ENCODE data around the gene RAB18.
A peak's percentile ranks its signal among the peaks of the same experiment; 100 is the strongest.
"Not testable (repeated sequence)": the region's sequence is repeated elsewhere in the genome, so short reads cannot be mapped to it uniquely, and the experiment has no call there.

The RAB18 gene

GRCh38 chr10:27505537-27505936 is 1.4 kb downstream of the RAB18 start:
- peak overlapping the region; percentile 95 for H3K4me3 ChIP-seq (ENCODE audit: low read length)
- not testable (repeated sequence) for H3K4me1 ChIP-seq (ENCODE audit: control insufficient read depth, insufficient read depth, low read length); H3K27me3 ChIP-seq (ENCODE audit: control insufficient read depth, insufficient read depth, low read length); H3K9me3 ChIP-seq (replicated peaks; ENCODE audit: low read length)
- peak overlapping the region; percentile 98 for H3K9ac ChIP-seq (ENCODE audit: low read depth, low read length)
- peak overlapping the region; percentile 78 for H3K4me2 ChIP-seq (ENCODE audit: low read length)
- peaks cover 23% of the 10 kb centered on the region for H3K36me3 ChIP-seq (ENCODE audit: insufficient read depth, low read length)

GRCh38 chr10:27506280-27506679 is 2.2 kb downstream of the RAB18 start:
- no peaks in the 10 kb centered on the region for H3K9me3 ChIP-seq (replicated peaks; ENCODE audit: low read length)
- no peaks in the 10 kb centered on the region for H3K27me3 ChIP-seq (ENCODE audit: control insufficient read depth, insufficient read depth, low read length)
- no peak overlapping the region for H3K9ac ChIP-seq (ENCODE audit: low read depth, low read length)
- peaks cover 27% of the 10 kb centered on the region for H3K36me3 ChIP-seq (ENCODE audit: insufficient read depth, low read length)
- peaks cover 8% of the 10 kb centered on the region for H3K4me1 ChIP-seq (ENCODE audit: control insufficient read depth, insufficient read depth, low read length)
- peak overlapping the region; percentile 95 for H3K4me3 ChIP-seq (ENCODE audit: low read length)
- H3K4me2 ChIP-seq (ENCODE audit: low read length) = peak overlapping the region; percentile 78

GRCh38 chr10:27512548-27512947 is 8.4 kb downstream of the RAB18 start:
- H3K9me3 ChIP-seq (replicated peaks; ENCODE audit: low read length) = no peaks in the 10 kb centered on the region
- H3K36me3 ChIP-seq (ENCODE audit: insufficient read depth, low read length) = peaks cover 46% of the 10 kb centered on the region
- H3K4me3 ChIP-seq (ENCODE audit: low read length) = no peak overlapping the region
- no peak overlapping the region for H3K9ac ChIP-seq (ENCODE audit: low read depth, low read length)
- H3K27me3 ChIP-seq (ENCODE audit: control insufficient read depth, insufficient read depth, low read length) = no peaks in the 10 kb centered on the region
- peaks cover 18% of the 10 kb centered on the region for H3K4me1 ChIP-seq (ENCODE audit: control insufficient read depth, insufficient read depth, low read length)
- H3K4me2 ChIP-seq (ENCODE audit: low read length) = no peak overlapping the region

GRCh38 chr10:27513451-27514191 is 9.5 kb downstream of the RAB18 start:
- no peaks in the 10 kb centered on the region for H3K27me3 ChIP-seq (ENCODE audit: control insufficient read depth, insufficient read depth, low read length)
- H3K4me2 ChIP-seq (ENCODE audit: low read length) = no peak overlapping the region
- peaks cover 45% of the 10 kb centered on the region for H3K36me3 ChIP-seq (ENCODE audit: insufficient read depth, low read length)
- peaks cover 18% of the 10 kb centered on the region for H3K4me1 ChIP-seq (ENCODE audit: control insufficient read depth, insufficient read depth, low read length)
- no peak overlapping the region for H3K4me3 ChIP-seq (ENCODE audit: low read length)
- H3K9ac ChIP-seq (ENCODE audit: low read depth, low read length) = no peak overlapping the region
- no peaks in the 10 kb centered on the region for H3K9me3 ChIP-seq (replicated peaks; ENCODE audit: low read length)

GRCh38 chr10:27514243-27514642 is 10.1 kb downstream of the RAB18 start:
- no peak overlapping the region for H3K4me3 ChIP-seq (ENCODE audit: low read length)
- no peak overlapping the region for H3K9ac ChIP-seq (ENCODE audit: low read depth, low read length)
- no peaks in the 10 kb centered on the region for H3K27me3 ChIP-seq (ENCODE audit: control insufficient read depth, insufficient read depth, low read length)
- peaks cover 39% of the 10 kb centered on the region for H3K36me3 ChIP-seq (ENCODE audit: insufficient read depth, low read length)
- peaks cover 18% of the 10 kb centered on the region for H3K4me1 ChIP-seq (ENCODE audit: control insufficient read depth, insufficient read depth, low read length)
- no peaks in the 10 kb centered on the region for H3K9me3 ChIP-seq (replicated peaks; ENCODE audit: low read length)
- no peak overlapping the region for H3K4me2 ChIP-seq (ENCODE audit: low read length)

GRCh38 chr10:27518261-27518660 is 14.2 kb downstream of the RAB18 start:
- no peak overlapping the region for H3K4me3 ChIP-seq (ENCODE audit: low read length)
- H3K9me3 ChIP-seq (replicated peaks; ENCODE audit: low read length) = no peaks in the 10 kb centered on the region
- H3K9ac ChIP-seq (ENCODE audit: low read depth, low read length) = no peak overlapping the region
- H3K36me3 ChIP-seq (ENCODE audit: insufficient read depth, low read length) = peaks cover 13% of the 10 kb centered on the region
- H3K4me1 ChIP-seq (ENCODE audit: control insufficient read depth, insufficient read depth, low read length) = peaks cover 10% of the 10 kb centered on the region
- no peaks in the 10 kb centered on the region for H3K27me3 ChIP-seq (ENCODE audit: control insufficient read depth, insufficient read depth, low read length)
- H3K4me2 ChIP-seq (ENCODE audit: low read length) = no peak overlapping the region

- no peaks in the 10 kb centered on the region for H3K9me3 ChIP-seq (replicated peaks; ENCODE audit: low read length)
- H3K9ac ChIP-seq (ENCODE audit: low read depth, low read length) = no peak overlapping the region
- H3K27me3 ChIP-seq (ENCODE audit: control insufficient read depth, insufficient read depth, low read length) = no peaks in the 10 kb centered on the region
- H3K4me3 ChIP-seq (ENCODE audit: low read length) = no peak overlapping the region
- H3K4me2 ChIP-seq (ENCODE audit: low read length) = no peak overlapping the region
- no peaks in the 10 kb centered on the region for H3K36me3 ChIP-seq (ENCODE audit: insufficient read depth, low read length)
- peaks cover 17% of the 10 kb centered on the region for H3K4me1 ChIP-seq (ENCODE audit: control insufficient read depth, insufficient read depth, low read length)
Measured at GRCh38 chr10:27525819-27526218, 21.7 kb downstream of the RAB18 start.

- no peaks in the 10 kb centered on the region for H3K36me3 ChIP-seq (ENCODE audit: insufficient read depth, low read length)
- no peaks in the 10 kb centered on the region for H3K27me3 ChIP-seq (ENCODE audit: control insufficient read depth, insufficient read depth, low read length)
- no peak overlapping the region for H3K9ac ChIP-seq (ENCODE audit: low read depth, low read length)
- no peaks in the 10 kb centered on the region for H3K9me3 ChIP-seq (replicated peaks; ENCODE audit: low read length)
- H3K4me3 ChIP-seq (ENCODE audit: low read length) = no peak overlapping the region
- peaks cover 17% of the 10 kb centered on the region for H3K4me1 ChIP-seq (ENCODE audit: control insufficient read depth, insufficient read depth, low read length)
- no peak overlapping the region for H3K4me2 ChIP-seq (ENCODE audit: low read length)
Measured at GRCh38 chr10:27526242-27526641, 22.1 kb downstream of the RAB18 start.

GRCh38 chr10:27527666-27528295 is 23.7 kb downstream of the RAB18 start:
- peaks cover 17% of the 10 kb centered on the region for H3K4me1 ChIP-seq (ENCODE audit: control insufficient read depth, insufficient read depth, low read length)
- H3K4me3 ChIP-seq (ENCODE audit: low read length) = no peak overlapping the region
- H3K9me3 ChIP-seq (replicated peaks; ENCODE audit: low read length) = no peaks in the 10 kb centered on the region
- no peaks in the 10 kb centered on the region for H3K27me3 ChIP-seq (ENCODE audit: control insufficient read depth, insufficient read depth, low read length)
- H3K36me3 ChIP-seq (ENCODE audit: insufficient read depth, low read length) = no peaks in the 10 kb centered on the region
- no peak overlapping the region for H3K9ac ChIP-seq (ENCODE audit: low read depth, low read length)
- peak overlapping the region; percentile 40 for H3K4me2 ChIP-seq (ENCODE audit: low read length)

- no peaks in the 10 kb centered on the region for H3K27me3 ChIP-seq (ENCODE audit: control insufficient read depth, insufficient read depth, low read length)
- peaks cover 17% of the 10 kb centered on the region for H3K4me1 ChIP-seq (ENCODE audit: control insufficient read depth, insufficient read depth, low read length)
- no peak overlapping the region for H3K9ac ChIP-seq (ENCODE audit: low read depth, low read length)
- no peak overlapping the region for H3K4me2 ChIP-seq (ENCODE audit: low read length)
- H3K9me3 ChIP-seq (replicated peaks; ENCODE audit: low read length) = no peaks in the 10 kb centered on the region
- no peak overlapping the region for H3K4me3 ChIP-seq (ENCODE audit: low read length)
- peaks cover 9% of the 10 kb centered on the region for H3K36me3 ChIP-seq (ENCODE audit: insufficient read depth, low read length)
Measured at GRCh38 chr10:27529010-27529783, 25.1 kb downstream of the RAB18 start.

- peaks cover 17% of the 10 kb centered on the region for H3K36me3 ChIP-seq (ENCODE audit: insufficient read depth, low read length)
- H3K9ac ChIP-seq (ENCODE audit: low read depth, low read length) = no peak overlapping the region
Measured at GRCh38 chr10:27530477-27530876, 26.4 kb downstream of the RAB18 start.

More at GRCh38 chr10:27530477-27530876, 26.4 kb downstream of the RAB18 start:
- Histone ChIP-seq H3K4me3 (ENCODE audit: low read length) (no peak overlapping the region), H3K4me1 (ENCODE audit: control insufficient read depth, insufficient read depth, low read length) (peaks cover 17% of the 10 kb centered on the region), H3K27me3 (ENCODE audit: control insufficient read depth, insufficient read depth, low read length) (no peaks in the 10 kb centered on the region), H3K9me3 (replicated peaks; ENCODE audit: low read length) (no peaks in the 10 kb centered on the region), H3K4me2 (ENCODE audit: low read length) (no peak overlapping the region)
